Body of pancreas (tissue), 4 donors: ENCODE measurements around the gene TSPAN15.

ENCODE experiments used
- POLR2A ChIP-seq, 3 donors: fragments of 450-650 bp; IDR thresholded peaks; one replicate each; pipeline ENCODE4 v1.6.1; 2016; ENCODE audit warnings: antibody characterized with exemption in 3 of 3, mild to moderate bottlenecking in 2 of 3
- TF ChIP-seq, protein P1 (sequence below), 7 experiments: fragments of 450-650 bp in 4 of 7; fragments of 200-600 bp in 3 of 7; sonication (generic) in 3 of 7; IDR thresholded peaks; one replicate each; pipeline ENCODE4 v1.5.1; 2016 to 2019; ENCODE audit warnings: antibody characterized with exemption in 7 of 7

- TF ChIP-seq POLR2A (IDR thresholded peaks at IDR 0.05) = no peak
- TF ChIP-seq, protein P1, sequence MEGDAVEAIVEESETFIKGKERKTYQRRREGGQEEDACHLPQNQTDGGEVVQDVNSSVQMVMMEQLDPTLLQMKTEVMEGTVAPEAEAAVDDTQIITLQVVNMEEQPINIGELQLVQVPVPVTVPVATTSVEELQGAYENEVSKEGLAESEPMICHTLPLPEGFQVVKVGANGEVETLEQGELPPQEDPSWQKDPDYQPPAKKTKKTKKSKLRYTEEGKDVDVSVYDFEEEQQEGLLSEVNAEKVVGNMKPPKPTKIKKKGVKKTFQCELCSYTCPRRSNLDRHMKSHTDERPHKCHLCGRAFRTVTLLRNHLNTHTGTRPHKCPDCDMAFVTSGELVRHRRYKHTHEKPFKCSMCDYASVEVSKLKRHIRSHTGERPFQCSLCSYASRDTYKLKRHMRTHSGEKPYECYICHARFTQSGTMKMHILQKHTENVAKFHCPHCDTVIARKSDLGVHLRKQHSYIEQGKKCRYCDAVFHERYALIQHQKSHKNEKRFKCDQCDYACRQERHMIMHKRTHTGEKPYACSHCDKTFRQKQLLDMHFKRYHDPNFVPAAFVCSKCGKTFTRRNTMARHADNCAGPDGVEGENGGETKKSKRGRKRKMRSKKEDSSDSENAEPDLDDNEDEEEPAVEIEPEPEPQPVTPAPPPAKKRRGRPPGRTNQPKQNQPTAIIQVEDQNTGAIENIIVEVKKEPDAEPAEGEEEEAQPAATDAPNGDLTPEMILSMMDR (IDR thresholded peaks at IDR 0.05) = no peak
These were observed 18.7 kb downstream of the TSPAN15 start for GRCh38 chr10:69469976-69470375.
